Ishikawa (cell line): ENCODE measurements around the gene PBX2.

Experiments
- CREB1 ChIP-seq: IDR thresholded peaks from 2 replicates; pipeline ENCODE4 v1.6.1; 2012; ENCODE audit warnings: low read depth
- EP300 ChIP-seq: IDR thresholded peaks from 2 replicates; pipeline ENCODE4 v1.6.1; 2012; ENCODE audit warnings: borderline replicate concordance
- RAD21 ChIP-seq: IDR thresholded peaks from 2 replicates; pipeline ENCODE4 v1.6.1; 2012; ENCODE audit warnings: low read depth
- TAF1 ChIP-seq: IDR thresholded peaks from 2 replicates; pipeline ENCODE4 v1.6.1; 2012; ENCODE audit warnings: low read depth, mild to moderate bottlenecking
- TCF12 ChIP-seq: IDR thresholded peaks from 2 replicates; pipeline ENCODE4 v1.6.1; 2012; ENCODE audit warnings: low read depth
- TEAD4 ChIP-seq: IDR thresholded peaks from 2 replicates; pipeline ENCODE4 v1.6.1; 2012
- TF ChIP-seq, protein P1 (sequence below): IDR thresholded peaks from 2 replicates; pipeline ENCODE4 v1.6.1; 2012

DNA sequence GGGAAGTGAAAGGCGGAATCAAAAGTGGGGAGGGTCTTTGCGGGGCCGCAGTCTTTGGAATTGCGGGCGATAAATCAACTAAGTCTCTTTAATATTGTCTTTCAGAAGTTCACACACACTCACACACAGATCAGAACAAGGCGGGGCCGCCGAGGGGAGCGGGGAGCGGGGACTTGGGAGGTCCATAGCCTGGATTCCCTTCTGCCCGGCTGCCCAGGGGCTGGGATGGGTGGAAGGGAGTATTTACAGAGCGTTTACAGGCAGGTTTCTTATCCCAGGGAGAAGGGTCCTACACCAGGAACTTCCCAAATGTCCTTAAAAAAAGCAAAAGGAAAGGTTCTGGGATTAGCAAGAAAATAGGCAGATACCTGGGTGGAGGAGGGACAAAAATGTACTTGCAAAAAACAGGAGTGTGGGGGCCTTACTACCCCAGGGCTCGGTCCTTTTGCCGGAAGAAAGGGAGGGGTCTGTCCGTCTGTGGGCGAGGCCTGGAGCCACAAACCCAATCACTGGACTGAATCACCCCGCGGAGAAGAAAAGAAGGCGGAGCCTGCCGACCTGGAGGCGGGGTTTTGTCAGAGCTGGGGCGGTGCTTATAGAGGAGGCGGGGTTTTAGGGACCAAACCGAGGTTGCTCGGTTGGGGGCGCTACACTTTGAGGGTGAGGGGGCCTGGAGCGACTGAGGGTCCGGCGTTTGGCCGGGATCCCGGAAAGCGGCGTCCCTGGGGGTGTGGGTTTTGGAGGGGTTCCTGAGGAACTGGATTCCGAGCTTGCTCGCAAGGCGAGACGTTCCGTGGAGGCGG, 41.5 kb downstream of the PBX2 start:
- no peak for TF ChIP-seq TEAD4
- TF ChIP-seq TAF1, result no peak
- TF ChIP-seq TCF12, result no peak
- TF ChIP-seq RAD21, result no peak
- TF ChIP-seq, protein P1, sequence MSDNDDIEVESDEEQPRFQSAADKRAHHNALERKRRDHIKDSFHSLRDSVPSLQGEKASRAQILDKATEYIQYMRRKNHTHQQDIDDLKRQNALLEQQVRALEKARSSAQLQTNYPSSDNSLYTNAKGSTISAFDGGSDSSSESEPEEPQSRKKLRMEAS, result no peak
- no peak for TF ChIP-seq EP300
- no peak for TF ChIP-seq CREB1
